Measurements from ENCODE around the gene TPMT. TPM values are rescaled to one million over a fixed set of nuclear protein-coding genes. Genes with fewer than 3 reads are reported as not detected.

The TPMT gene
- total and polyA plus RNA-seq, 2 of the 13 experiments (the other 11 are each of a cell fraction or from before 2014, with no cell fraction given): 11.1 to 22.8 TPM

DNA sequence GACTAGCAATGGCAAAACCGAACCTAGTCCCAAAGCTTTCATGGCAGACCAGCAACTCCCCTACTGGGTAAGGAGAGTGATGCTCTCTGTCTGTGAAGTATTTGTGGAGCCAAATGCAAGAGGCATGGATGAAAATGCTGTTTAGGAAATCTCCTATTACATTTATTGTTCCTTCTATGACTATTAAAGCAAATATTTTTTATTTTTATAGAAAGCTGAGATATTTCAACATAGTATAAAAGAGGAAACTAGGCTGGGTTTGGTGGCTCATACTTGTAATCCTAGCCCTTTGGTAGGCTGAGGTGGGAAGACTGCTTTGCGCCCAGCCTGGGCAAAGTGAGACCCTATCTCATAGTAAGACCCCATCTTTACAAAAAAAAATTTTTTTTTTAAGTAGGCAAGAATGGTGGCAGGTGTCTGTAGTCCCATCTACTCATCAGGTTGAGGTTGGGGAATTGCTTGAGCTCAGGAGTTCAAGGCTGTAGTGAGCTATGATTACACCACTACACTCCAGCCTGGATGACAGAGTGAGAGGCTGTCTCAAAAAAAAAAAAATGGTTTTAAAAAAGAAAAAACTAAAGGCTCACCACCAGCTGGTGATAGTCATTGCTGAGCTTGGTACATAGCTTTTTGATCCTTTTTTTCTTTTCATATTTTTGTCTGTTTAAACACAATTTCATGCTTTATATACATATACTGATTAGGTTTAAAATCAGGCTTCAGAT is 11.6 kb upstream of the TPMT start (continued):
- TF ChIP-seq, protein P1, sequence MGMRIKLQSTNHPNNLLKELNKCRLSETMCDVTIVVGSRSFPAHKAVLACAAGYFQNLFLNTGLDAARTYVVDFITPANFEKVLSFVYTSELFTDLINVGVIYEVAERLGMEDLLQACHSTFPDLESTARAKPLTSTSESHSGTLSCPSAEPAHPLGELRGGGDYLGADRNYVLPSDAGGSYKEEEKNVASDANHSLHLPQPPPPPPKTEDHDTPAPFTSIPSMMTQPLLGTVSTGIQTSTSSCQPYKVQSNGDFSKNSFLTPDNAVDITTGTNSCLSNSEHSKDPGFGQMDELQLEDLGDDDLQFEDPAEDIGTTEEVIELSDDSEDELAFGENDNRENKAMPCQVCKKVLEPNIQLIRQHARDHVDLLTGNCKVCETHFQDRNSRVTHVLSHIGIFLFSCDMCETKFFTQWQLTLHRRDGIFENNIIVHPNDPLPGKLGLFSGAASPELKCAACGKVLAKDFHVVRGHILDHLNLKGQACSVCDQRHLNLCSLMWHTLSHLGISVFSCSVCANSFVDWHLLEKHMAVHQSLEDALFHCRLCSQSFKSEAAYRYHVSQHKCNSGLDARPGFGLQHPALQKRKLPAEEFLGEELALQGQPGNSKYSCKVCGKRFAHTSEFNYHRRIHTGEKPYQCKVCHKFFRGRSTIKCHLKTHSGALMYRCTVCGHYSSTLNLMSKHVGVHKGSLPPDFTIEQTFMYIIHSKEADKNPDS (CRISPR knock-in tag; IDR thresholded peaks at IDR 0.05): no peak
- TF ChIP-seq ZNF674 (CRISPR knock-in tag; IDR thresholded peaks at IDR 0.05; ENCODE audit: low read depth): no peak
- TF ChIP-seq SRY (CRISPR knock-in tag; IDR thresholded peaks at IDR 0.05): no peak
- no peak for TF ChIP-seq SOX13 (IDR thresholded peaks at IDR 0.05)
- TF ChIP-seq SOX13 (CRISPR knock-in tag; conservative IDR thresholded peaks at IDR 0.05 in 1 of 2, IDR thresholded peaks at IDR 0.05 in 1 of 2): no peak
- TF ChIP-seq ARNTL (CRISPR knock-in tag; IDR thresholded peaks at IDR 0.05): no peak

DNA sequence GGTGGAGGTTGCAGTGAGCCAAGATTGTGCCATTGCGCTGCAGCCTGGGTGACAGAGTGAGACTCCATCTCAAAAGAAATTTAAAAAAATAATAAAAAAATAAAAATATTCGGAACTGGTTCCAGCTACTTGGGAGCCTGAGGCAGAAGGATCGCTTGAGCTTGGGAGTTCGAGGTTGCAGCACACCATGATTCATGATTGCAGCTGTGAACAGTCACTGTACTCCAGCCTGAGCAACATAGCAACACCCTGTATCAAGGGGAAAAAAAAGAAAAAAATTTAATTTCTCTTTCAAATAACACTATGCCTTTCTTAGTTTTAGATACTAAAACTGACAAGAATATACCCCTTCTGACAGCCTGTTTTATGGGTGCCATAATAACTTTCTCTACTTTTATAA is 10.9 kb upstream of the TPMT start:
- in situ Hi-C loops (cut with HindIII; ENCODE audit: extremely low pct_ligation_motif_present, low pct_unique_long_range_greater_than_20kb) (no loop called here), intact Hi-C loops (cut with micrococcal nuclease; ENCODE audit: unreplicated experiment) (no loop called here)
- Histone ChIP-seq H4K20me1 (ENCODE audit: insufficient read depth, low read length) (no peaks in the 10 kb centered on the region), H3K36me3 (replicated peaks in 1 of 2; ENCODE audit: control insufficient read depth in 1 of 2, insufficient read depth in 2 of 2, low read length in 2 of 2) (peaks cover 5 to 34% of the 10 kb centered on the region in 2 experiments; a peak in 4 of 5 replicates), H3K27ac (ENCODE audit: extremely low read length, insufficient read depth, low read length) (no peak overlapping the region), H3K9me3 (ENCODE audit: low read length) (no peaks in the 10 kb centered on the region), H3K9ac (ENCODE audit: insufficient read depth, low read depth, low read length) (no peak overlapping the region), H2AFZ (ENCODE audit: low read length) (no peak overlapping the region), H3K4me3 (replicated peaks in 1 of 3; ENCODE audit: insufficient read depth in 1 of 3, low read depth in 2 of 3, low read length in 3 of 3) (no peak overlapping the region), H3K79me2 (ENCODE audit: insufficient read depth, low read length) (no peaks in the 10 kb centered on the region), H3K4me1 (ENCODE audit: insufficient read depth, low read length) (no peaks in the 10 kb centered on the region), H3K4me2 (ENCODE audit: low read depth, low read length) (no peak overlapping the region), H3K27me3 (ENCODE audit: control insufficient read depth in 1 of 2, insufficient read depth in 2 of 2, low read length in 2 of 2) (no peaks in the 10 kb centered on the region)
- 96% methylated on average over 4 of the region's 4 CpGs for WGBS (ENCODE audit: low lambda C conversion rate)
- no peak for FAIRE-seq
- BruUV-seq (replicated peaks): no TSS peak
- ATAC-seq: no peak
- POLR2A ChIA-PET: no interaction called here
- no peak for DNase-seq (ENCODE audit: low spot score)
- CTCF ChIA-PET (ENCODE audit: low intra/inter-chr PET ratio, low total read pairs): no interaction called here
- TF ChIP-seq, protein P2, sequence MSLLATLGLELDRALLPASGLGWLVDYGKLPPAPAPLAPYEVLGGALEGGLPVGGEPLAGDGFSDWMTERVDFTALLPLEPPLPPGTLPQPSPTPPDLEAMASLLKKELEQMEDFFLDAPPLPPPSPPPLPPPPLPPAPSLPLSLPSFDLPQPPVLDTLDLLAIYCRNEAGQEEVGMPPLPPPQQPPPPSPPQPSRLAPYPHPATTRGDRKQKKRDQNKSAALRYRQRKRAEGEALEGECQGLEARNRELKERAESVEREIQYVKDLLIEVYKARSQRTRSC (CRISPR knock-in tag; IDR thresholded peaks at IDR 0.05; ENCODE audit: low read depth): no peak
- no peak for TF ChIP-seq ZNF235 (CRISPR knock-in tag; IDR thresholded peaks at IDR 0.05; ENCODE audit: borderline replicate concordance)
- TF ChIP-seq, protein P3, sequence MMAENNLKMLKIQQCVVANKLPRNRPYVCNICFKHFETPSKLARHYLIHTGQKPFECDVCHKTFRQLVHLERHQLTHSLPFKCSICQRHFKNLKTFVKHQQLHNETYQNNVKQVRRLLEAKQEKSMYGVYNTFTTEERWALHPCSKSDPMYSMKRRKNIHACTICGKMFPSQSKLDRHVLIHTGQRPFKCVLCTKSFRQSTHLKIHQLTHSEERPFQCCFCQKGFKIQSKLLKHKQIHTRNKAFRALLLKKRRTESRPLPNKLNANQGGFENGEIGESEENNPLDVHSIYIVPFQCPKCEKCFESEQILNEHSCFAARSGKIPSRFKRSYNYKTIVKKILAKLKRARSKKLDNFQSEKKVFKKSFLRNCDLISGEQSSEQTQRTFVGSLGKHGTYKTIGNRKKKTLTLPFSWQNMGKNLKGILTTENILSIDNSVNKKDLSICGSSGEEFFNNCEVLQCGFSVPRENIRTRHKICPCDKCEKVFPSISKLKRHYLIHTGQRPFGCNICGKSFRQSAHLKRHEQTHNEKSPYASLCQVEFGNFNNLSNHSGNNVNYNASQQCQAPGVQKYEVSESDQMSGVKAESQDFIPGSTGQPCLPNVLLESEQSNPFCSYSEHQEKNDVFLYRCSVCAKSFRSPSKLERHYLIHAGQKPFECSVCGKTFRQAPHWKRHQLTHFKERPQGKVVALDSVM (CRISPR knock-in tag; IDR thresholded peaks at IDR 0.05): no peak
- TF ChIP-seq, protein P4, sequence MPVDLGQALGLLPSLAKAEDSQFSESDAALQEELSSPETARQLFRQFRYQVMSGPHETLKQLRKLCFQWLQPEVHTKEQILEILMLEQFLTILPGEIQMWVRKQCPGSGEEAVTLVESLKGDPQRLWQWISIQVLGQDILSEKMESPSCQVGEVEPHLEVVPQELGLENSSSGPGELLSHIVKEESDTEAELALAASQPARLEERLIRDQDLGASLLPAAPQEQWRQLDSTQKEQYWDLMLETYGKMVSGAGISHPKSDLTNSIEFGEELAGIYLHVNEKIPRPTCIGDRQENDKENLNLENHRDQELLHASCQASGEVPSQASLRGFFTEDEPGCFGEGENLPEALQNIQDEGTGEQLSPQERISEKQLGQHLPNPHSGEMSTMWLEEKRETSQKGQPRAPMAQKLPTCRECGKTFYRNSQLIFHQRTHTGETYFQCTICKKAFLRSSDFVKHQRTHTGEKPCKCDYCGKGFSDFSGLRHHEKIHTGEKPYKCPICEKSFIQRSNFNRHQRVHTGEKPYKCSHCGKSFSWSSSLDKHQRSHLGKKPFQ (CRISPR knock-in tag; IDR thresholded peaks at IDR 0.05; ENCODE audit: insufficient replicate concordance): no peak
- no peak for TF ChIP-seq NCOA2 (CRISPR knock-in tag; IDR thresholded peaks at IDR 0.05)
- TF ChIP-seq, protein P5, sequence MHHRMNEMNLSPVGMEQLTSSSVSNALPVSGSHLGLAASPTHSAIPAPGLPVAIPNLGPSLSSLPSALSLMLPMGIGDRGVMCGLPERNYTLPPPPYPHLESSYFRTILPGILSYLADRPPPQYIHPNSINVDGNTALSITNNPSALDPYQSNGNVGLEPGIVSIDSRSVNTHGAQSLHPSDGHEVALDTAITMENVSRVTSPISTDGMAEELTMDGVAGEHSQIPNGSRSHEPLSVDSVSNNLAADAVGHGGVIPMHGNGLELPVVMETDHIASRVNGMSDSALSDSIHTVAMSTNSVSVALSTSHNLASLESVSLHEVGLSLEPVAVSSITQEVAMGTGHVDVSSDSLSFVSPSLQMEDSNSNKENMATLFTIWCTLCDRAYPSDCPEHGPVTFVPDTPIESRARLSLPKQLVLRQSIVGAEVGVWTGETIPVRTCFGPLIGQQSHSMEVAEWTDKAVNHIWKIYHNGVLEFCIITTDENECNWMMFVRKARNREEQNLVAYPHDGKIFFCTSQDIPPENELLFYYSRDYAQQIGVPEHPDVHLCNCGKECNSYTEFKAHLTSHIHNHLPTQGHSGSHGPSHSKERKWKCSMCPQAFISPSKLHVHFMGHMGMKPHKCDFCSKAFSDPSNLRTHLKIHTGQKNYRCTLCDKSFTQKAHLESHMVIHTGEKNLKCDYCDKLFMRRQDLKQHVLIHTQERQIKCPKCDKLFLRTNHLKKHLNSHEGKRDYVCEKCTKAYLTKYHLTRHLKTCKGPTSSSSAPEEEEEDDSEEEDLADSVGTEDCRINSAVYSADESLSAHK (CRISPR knock-in tag; IDR thresholded peaks at IDR 0.05; ENCODE audit: borderline replicate concordance): no peak

All from HepG2 (cell line).